Gastrocnemius medialis (tissue), 4 donors: ENCODE results near the gene EFCAB9. TPM values are rescaled to one million over a fixed set of nuclear protein-coding genes. Genes with fewer than 3 reads are reported as not detected.

Experiments
- ATAC-seq, 2 donors: fragments of 150-250 bp; one replicate each; pipeline ENCODE4 v1.9.1; 2016
- DNase-seq, 2 donors: peaks; one replicate each; pipeline ENCODE4 v3.0.0-alpha.2; 2019
- H3K27ac ChIP-seq, 4 donors: fragments of 200-600 bp; sonication (generic); 1 replicate in 1 of 4; 2 replicates in 3 of 4; pipeline ENCODE4 v1.5.1; 2016 to 2018; ENCODE audit warnings: mild to moderate bottlenecking in 2 of 4, moderate library complexity in 1 of 4
- H3K27me3 ChIP-seq, 3 donors: fragments of 200-600 bp; sonication (generic) in 2 of 3; 1 replicate in 1 of 3; 2 replicates in 2 of 3; pipeline versions ENCODE4 v1.5.1 to v1.6.0; 2016 to 2019; ENCODE audit warnings: mild to moderate bottlenecking in 1 of 3, moderate library complexity in 1 of 3
- H3K36me3 ChIP-seq, 2 donors: fragments of 200-600 bp; sonication (generic) in 1 of 2; one replicate each; pipeline ENCODE4 v1.5.1; 2017 to 2018
- H3K4me1 ChIP-seq, 2 donors: fragments of 200-600 bp; sonication (generic) in 1 of 2; one replicate each; pipeline ENCODE4 v1.5.1; 2016 to 2017; ENCODE audit warnings: mild to moderate bottlenecking in 2 of 2
- H3K4me3 ChIP-seq, 4 donors: fragments of 200-600 bp; sonication (generic) in 3 of 4; 1 replicate in 1 of 4; 2 replicates in 3 of 4; pipeline ENCODE4 v1.5.1; 2016 to 2019; ENCODE audit warnings: mild to moderate bottlenecking in 2 of 4
- H3K9me3 ChIP-seq, 3 donors: fragments of 200-600 bp; sonication (generic) in 2 of 3; 1 replicate in 1 of 3; 2 replicates in 2 of 3; pipeline ENCODE4 v1.5.1; 2016 to 2019
- POLR2A ChIP-seq, 2 donors: fragments of 450-650 bp; IDR thresholded peaks; one replicate each; pipeline ENCODE4 v1.6.1; 2017; ENCODE audit warnings: antibody characterized with exemption in 2 of 2, mild to moderate bottlenecking in 2 of 2, moderate library complexity in 2 of 2
- in situ Hi-C, 4 donors: fragments of 200-750 bp; cut with MboI; loops; one replicate each; pipeline versions ENCODE4 v1.15.0 to v1.8.0; 2017; ENCODE audit warnings: low sequenced_read_pairs in 4 of 4
- intact Hi-C: fragments of 100-400 bp; cut with DNase I; formaldehyde crosslinking; loops from one replicate; pipeline ENCODE4 v1.15.1; 2023; ENCODE audit warnings: low total_unique reads
- total RNA-seq, 4 donors: library from RNA; depleted of rRNA; stranded (reverse); fragments of >200 nt; gene quantifications; one replicate each; pipeline versions ENCODE4 v1.1.0 to v1.2.3, GENCODE V29; 2016
- TF ChIP-seq, protein P1 (sequence below), 5 experiments: fragments of 450-650 bp in 3 of 5; fragments of 200-600 bp in 2 of 5; sonication (generic) in 2 of 5; IDR thresholded peaks in 4 of 5; conservative IDR thresholded peaks in 1 of 5; 1 replicate in 4 of 5; 2 replicates in 1 of 5; pipeline ENCODE4 v1.5.1; 2016 to 2019; ENCODE audit warnings: antibody characterized with exemption in 5 of 5, mild to moderate bottlenecking in 3 of 5, moderate library complexity in 3 of 5

The EFCAB9 gene
- total RNA-seq, 4 donors from 2014 or later, result not detected

DNA sequence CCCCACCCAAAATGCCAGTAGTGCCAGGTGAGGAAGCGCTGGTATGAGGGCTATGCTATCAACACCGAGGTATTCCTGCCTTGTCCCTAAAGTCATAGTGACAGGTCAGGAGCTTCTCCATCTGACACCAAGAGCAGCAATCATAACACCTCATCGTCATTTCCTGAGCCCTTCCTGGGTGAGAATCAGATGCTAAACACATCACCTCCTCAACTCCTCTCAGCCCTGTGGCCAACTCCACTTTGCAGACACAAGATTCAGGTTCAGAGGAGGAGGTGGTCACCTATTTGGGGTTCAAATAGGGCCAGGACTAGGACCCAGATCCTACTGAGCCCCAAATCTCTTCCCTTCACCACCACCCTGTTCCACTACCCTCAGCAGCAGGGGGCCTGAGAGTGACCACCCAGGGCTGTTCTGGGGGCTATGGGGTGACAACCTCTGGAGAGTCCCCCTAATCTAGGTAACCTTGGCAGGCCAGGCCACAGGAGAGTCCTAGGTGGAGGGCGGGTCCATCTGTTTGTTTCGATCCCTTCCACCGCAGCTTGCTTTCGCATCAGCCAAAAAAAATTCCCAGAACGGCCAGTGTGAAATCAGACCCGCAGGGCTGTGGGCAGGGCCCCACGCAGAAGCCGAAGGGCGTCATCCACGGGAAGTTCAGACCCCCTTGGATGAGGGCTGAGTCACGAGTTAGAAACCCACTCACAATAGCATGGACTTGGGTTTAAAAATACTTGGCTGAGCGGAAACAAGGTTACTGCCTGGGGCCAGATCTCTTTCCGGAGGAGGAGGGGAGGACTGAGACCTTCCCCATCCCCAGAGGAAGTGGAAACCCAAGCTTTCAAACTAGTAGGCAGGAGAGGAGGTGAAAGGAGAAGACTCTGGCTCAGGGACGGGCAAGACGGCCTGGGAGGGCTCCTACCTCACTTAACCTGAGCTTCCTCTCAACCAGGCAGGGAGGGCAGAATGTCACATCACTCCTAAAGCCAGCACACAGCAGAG lies 14.7 kb upstream of the EFCAB9 start:
- DNase-seq, result no peak
- H3K4me3 ChIP-seq, result peak overlapping the region in 3 of 4 donors; percentile 19 to 27 (median 24)

DNA sequence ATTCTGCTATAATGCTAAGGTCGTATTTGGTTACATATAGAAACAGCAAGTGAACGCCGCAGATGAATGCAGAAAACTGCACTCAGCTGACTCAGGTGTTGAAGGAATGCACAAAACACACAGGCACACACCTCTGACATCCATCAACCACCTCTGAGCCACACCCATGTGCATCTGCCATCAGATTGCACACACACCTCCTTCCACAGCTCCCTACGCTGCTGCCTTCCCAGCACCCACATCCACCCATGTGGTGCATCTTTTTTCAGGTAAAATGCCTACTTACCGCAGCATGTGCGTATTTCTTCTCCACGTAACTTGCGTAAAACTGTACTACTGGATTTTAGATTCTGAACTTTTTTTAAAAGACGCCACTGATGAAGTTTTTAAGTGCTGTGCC lies 13.0 kb upstream of the EFCAB9 start:
- ATAC-seq, result no peak
- DNase-seq, result no peak
- Histone ChIP-seq H3K36me3 (no peaks in the 10 kb centered on the region), H3K4me3 (no peak overlapping the region), H3K4me1 (peaks cover 0 to 13% of the 10 kb centered on the region in 2 donors), H3K27ac (peak overlapping the region in 1 of 4 donors; percentile 75), H3K27me3 (no peaks in the 10 kb centered on the region), H3K9me3 (no peaks in the 10 kb centered on the region)
- in situ Hi-C loops (loop anchor here in 2 of 4 donors (10.0 to 25.0 kb wide), 2 partner anchors 104 to 106 kb away; partner anchors contain the start of gene UBTD2 (in 2 of the 2)), intact Hi-C loops (no loop called here)
- no peak for TF ChIP-seq POLR2A (IDR thresholded peaks at IDR 0.05)

More for the DNA sequence above, 14.7 kb upstream of the EFCAB9 start:
- Histone ChIP-seq H3K36me3 (no peaks in the 10 kb centered on the region), H3K9me3 (no peaks in the 10 kb centered on the region), H3K4me1 (peaks cover 0 to 13% of the 10 kb centered on the region in 2 donors), H3K27ac (peak overlapping the region; percentile 60 to 75 (median 68)), H3K27me3 (no peaks in the 10 kb centered on the region)
- in situ Hi-C loops (loop anchor here in 1 of 4 donors (25.0 kb wide), 1 partner anchor 108 kb away; the partner anchor contains the start of gene UBTD2), intact Hi-C loops (no loop called here)
- no peak for TF ChIP-seq POLR2A (IDR thresholded peaks at IDR 0.05)
- TF ChIP-seq, protein P1, sequence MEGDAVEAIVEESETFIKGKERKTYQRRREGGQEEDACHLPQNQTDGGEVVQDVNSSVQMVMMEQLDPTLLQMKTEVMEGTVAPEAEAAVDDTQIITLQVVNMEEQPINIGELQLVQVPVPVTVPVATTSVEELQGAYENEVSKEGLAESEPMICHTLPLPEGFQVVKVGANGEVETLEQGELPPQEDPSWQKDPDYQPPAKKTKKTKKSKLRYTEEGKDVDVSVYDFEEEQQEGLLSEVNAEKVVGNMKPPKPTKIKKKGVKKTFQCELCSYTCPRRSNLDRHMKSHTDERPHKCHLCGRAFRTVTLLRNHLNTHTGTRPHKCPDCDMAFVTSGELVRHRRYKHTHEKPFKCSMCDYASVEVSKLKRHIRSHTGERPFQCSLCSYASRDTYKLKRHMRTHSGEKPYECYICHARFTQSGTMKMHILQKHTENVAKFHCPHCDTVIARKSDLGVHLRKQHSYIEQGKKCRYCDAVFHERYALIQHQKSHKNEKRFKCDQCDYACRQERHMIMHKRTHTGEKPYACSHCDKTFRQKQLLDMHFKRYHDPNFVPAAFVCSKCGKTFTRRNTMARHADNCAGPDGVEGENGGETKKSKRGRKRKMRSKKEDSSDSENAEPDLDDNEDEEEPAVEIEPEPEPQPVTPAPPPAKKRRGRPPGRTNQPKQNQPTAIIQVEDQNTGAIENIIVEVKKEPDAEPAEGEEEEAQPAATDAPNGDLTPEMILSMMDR (IDR thresholded peaks at IDR 0.05 in 4 of 5, conservative IDR thresholded peaks at IDR 0.05 in 1 of 5), result no peak
- ATAC-seq, result peak; percentile 40 to 44

- H3K4me1 ChIP-seq, result peaks cover 12 to 23% of the 10 kb centered on the region in 2 donors
- DNase-seq (no peak), ATAC-seq (no peak)
- in situ Hi-C loops (loop anchor here in 2 of 4 donors (10.0 to 25.0 kb wide), 2 partner anchors 103 to 105 kb away; partner anchors contain the start of gene UBTD2 (in 2 of the 2)), intact Hi-C loops (no loop called here)
- H3K36me3 ChIP-seq, result no peaks in the 10 kb centered on the region
- H3K9me3 ChIP-seq, result no peaks in the 10 kb centered on the region
- TF ChIP-seq, protein P1 (IDR thresholded peaks at IDR 0.05 in 4 of 5, conservative IDR thresholded peaks at IDR 0.05 in 1 of 5), result no peak
- TF ChIP-seq POLR2A (IDR thresholded peaks at IDR 0.05), result no peak
- no peak overlapping the region for H3K4me3 ChIP-seq
- H3K27me3 ChIP-seq, result no peaks in the 10 kb centered on the region
- no peak overlapping the region for H3K27ac ChIP-seq
These were observed 11.7 kb upstream of the EFCAB9 start for GRCh38 chr5:172182291-172182690.

DNA sequence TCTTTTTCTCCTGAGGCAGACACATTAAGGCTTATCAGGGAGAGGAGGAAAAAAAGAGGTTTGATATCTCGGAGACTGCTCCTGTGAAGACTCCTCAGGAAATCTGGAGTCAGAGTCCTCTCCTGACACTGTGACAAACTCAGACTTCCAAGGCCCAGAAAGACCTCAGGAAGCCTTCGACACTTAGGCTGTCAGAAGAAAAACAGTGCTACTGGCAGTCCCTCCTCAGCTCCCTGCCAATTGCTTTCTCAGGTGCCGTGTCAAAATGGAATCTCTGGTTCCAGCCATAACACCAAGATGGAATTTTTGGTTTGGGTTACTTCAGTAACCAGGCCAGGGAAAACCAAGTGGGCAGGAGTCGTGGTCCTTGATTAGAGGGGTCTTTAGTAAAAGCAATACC lies 10.1 kb upstream of the EFCAB9 start:
- in situ Hi-C loops, result loop anchor here in 2 of 4 donors (10.0 to 25.0 kb wide), 2 partner anchors 101 to 103 kb away; partner anchors contain the start of gene UBTD2 (in 2 of the 2)
- TF ChIP-seq, protein P1 (IDR thresholded peaks at IDR 0.05 in 4 of 5, conservative IDR thresholded peaks at IDR 0.05 in 1 of 5), result no peak
- TF ChIP-seq POLR2A (IDR thresholded peaks at IDR 0.05), result no peak
- Histone ChIP-seq H3K9me3 (no peaks in the 10 kb centered on the region), H3K4me1 (peaks cover 14 to 24% of the 10 kb centered on the region in 2 donors), H3K36me3 (no peaks in the 10 kb centered on the region), H3K27me3 (no peaks in the 10 kb centered on the region), H3K27ac (peak overlapping the region in 3 of 4 donors; percentile 1 to 86 (median 37)), H3K4me3 (no peak overlapping the region)
- DNase-seq (peak in 1 of 2 donors; percentile 0), ATAC-seq (no peak)
- intact Hi-C loops, result no loop called here

GRCh38 chr5:172185096-172185461 lies 8.9 kb upstream of the EFCAB9 start:
- in situ Hi-C loops, result loop anchor here in 3 of 4 donors (5.0 to 25.0 kb wide), 3 partner anchors 73 to 102 kb away; partner anchors contain the start of gene UBTD2 (in 2 of the 3)

More at GRCh38 chr5:172185096-172185461, 8.9 kb upstream of the EFCAB9 start:
- TF ChIP-seq POLR2A (IDR thresholded peaks at IDR 0.05), result no peak
- TF ChIP-seq, protein P1 (IDR thresholded peaks at IDR 0.05 in 4 of 5, conservative IDR thresholded peaks at IDR 0.05 in 1 of 5), result no peak
- Histone ChIP-seq H3K9me3 (no peaks in the 10 kb centered on the region), H3K27ac (peak overlapping the region in 3 of 4 donors; percentile 82 to 88 (median 86)), H3K4me3 (no peak overlapping the region), H3K4me1 (peaks cover 14 to 16% of the 10 kb centered on the region in 2 donors), H3K27me3 (no peaks in the 10 kb centered on the region), H3K36me3 (no peaks in the 10 kb centered on the region)
- DNase-seq (no peak), ATAC-seq (no peak)
- intact Hi-C loops, result no loop called here
